ENCODE results near the gene FGF8. TPM values are rescaled to one million over a fixed set of nuclear protein-coding genes. Genes with fewer than 3 reads are reported as not detected.

FGF8 gene
- total and polyA plus RNA-seq, 7 donors, result not detected

DNA sequence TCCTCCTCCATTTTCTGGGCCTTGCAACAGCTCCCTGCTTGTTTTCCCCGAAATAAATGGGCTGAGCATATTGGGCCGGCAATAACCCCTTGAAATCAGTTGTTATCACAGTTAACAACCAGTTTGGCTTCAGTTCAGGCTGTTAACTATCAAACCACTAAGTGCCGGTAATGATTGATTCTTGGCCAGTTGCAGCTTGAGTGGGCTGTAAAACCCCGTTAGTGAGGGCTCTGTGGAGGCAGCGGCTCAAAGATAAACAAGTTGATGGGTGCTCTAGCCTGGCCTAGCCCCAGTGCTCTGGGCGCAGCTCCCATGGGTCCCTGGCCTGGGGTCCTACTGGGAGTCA lies 8.3 kb downstream of the FGF8 start:
- WGBS, 3 donors, result 62 to 67% (median 65%) methylated on average over 6 of the region's 6 CpGs
- peaks cover 0 to 33% (median 5%) of the 10 kb centered on the region in 3 donors for H3K27me3 ChIP-seq (ENCODE audit: insufficient read depth in 3 of 3, low read length in 2 of 3)
- no peak for TF ChIP-seq CTCF (IDR thresholded peaks at IDR 0.05)
- no peak overlapping the region for H3K27ac ChIP-seq
- intact Hi-C loops (cut with DNase I), result loop anchor here in 1 of 2 donors (5.0 kb wide), 1 partner anchor 155 kb away; no protein-coding TSS in a partner anchor
- H3K4me3 ChIP-seq, result no peak overlapping the region
- DNase-seq (no peak), ATAC-seq (no peak)
- no peaks in the 10 kb centered on the region for H3K9me3 ChIP-seq
- no peaks in the 10 kb centered on the region for H3K4me1 ChIP-seq
- H3K36me3 ChIP-seq (ENCODE audit: insufficient read depth in 1 of 2, low read depth in 1 of 2), result no peaks in the 10 kb centered on the region

GRCh38 chr10:101766753-101767599 lies 8.9 kb downstream of the FGF8 start:
- WGBS, 3 donors, result 63 to 76% (median 75%) methylated on average over 11 to 12 of the region's 12 CpGs
- no peaks in the 10 kb centered on the region for H3K36me3 ChIP-seq (ENCODE audit: insufficient read depth in 1 of 2, low read depth in 1 of 2)
- peaks cover 0 to 27% (median 5%) of the 10 kb centered on the region in 3 donors for H3K27me3 ChIP-seq (ENCODE audit: insufficient read depth in 3 of 3, low read length in 2 of 3)
- no peaks in the 10 kb centered on the region for H3K4me1 ChIP-seq
- no peak for TF ChIP-seq CTCF (IDR thresholded peaks at IDR 0.05)
- DNase-seq (no peak), ATAC-seq (no peak)
- no peak overlapping the region for H3K4me3 ChIP-seq
- intact Hi-C loops (cut with DNase I), result loop anchor here in 1 of 2 donors (5.0 kb wide), 1 partner anchor 155 kb away; no protein-coding TSS in a partner anchor
- H3K9me3 ChIP-seq, result no peaks in the 10 kb centered on the region
- no peak overlapping the region for H3K27ac ChIP-seq

DNA sequence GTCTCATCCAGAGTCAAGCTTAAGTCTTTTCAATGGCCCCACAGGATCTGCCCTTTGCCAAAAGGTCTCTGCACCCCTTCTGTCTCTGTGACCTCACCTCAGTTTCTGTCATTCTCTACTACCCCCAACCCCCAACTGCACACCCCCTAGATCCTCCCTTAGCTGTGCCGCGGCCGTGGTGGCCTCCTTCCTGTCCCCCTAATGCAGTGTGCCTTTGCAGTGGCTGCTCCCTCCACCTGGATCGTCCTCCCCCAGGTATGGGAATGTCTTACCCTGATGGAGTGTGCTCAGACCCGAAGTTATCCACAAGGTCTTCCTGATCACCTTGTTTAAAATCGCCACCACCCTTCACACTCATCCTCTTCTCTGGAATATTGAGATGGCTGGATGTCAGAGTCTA lies 9.6 kb downstream of the FGF8 start:
- 68 to 76% (median 74%) methylated on average over 6 of the region's 6 CpGs for WGBS, 3 donors
- DNase-seq, result no peak
- TF ChIP-seq CTCF (IDR thresholded peaks at IDR 0.05), result no peak
- Histone ChIP-seq H3K36me3 (ENCODE audit: insufficient read depth in 1 of 2, low read depth in 1 of 2) (no peaks in the 10 kb centered on the region), H3K9me3 (no peaks in the 10 kb centered on the region), H3K27me3 (ENCODE audit: insufficient read depth in 3 of 3, low read length in 2 of 3) (peaks cover 0 to 20% (median 8%) of the 10 kb centered on the region in 3 donors), H3K4me1 (no peaks in the 10 kb centered on the region), H3K4me3 (no peak overlapping the region), H3K27ac (no peak overlapping the region)
- ATAC-seq, result no peak
- intact Hi-C loops (cut with DNase I), result loop anchor here in 1 of 2 donors (5.0 kb wide), 1 partner anchor 154 kb away; no protein-coding TSS in a partner anchor

- ATAC-seq, result no peak
- Histone ChIP-seq H3K4me3 (no peak overlapping the region), H3K27me3 (ENCODE audit: insufficient read depth in 3 of 3, low read length in 2 of 3) (peaks cover 0 to 8% (median 6%) of the 10 kb centered on the region in 3 donors), H3K27ac (no peak overlapping the region), H3K4me1 (no peaks in the 10 kb centered on the region), H3K9me3 (no peaks in the 10 kb centered on the region), H3K36me3 (ENCODE audit: insufficient read depth in 1 of 2, low read depth in 1 of 2) (no peaks in the 10 kb centered on the region)
- 77 to 84% (median 81%) methylated on average over 10 of the region's 10 CpGs for WGBS, 3 donors
- TF ChIP-seq CTCF (IDR thresholded peaks at IDR 0.05), result no peak
- intact Hi-C loops (cut with DNase I), result no loop called here
- DNase-seq, result no peak
These were observed 12.6 kb downstream of the FGF8 start for GRCh38 chr10:101763141-101763846.
